CD8-positive, alpha-beta memory T cell (primary cell): ENCODE results near the gene ZBTB42. TPM values are rescaled to one million over a fixed set of nuclear protein-coding genes. Genes with fewer than 3 reads are reported as not detected.
A peak's percentile ranks its signal among the peaks of the same experiment; 100 is the strongest.

Experiments
- CTCF ChIA-PET: fragments of 350-600 bp; sonication (Branson Sonifier 250); formaldehyde crosslinking; loops from one replicate; lab custom pipeline; 2021; ENCODE audit warnings: antibody characterized with exemption; lab: Charles Lee
- POLR2A ChIA-PET: fragments of 350-600 bp; sonication (Branson Sonifier 250); formaldehyde crosslinking; loops from one replicate; lab custom pipeline; 2021; ENCODE audit warnings: antibody characterized with exemption; lab: Charles Lee
- DNase-seq, 5 donors: peaks; one replicate each; pipeline versions ENCODE4 v3.0.0 to v3.0.0-alpha.2; 2020 to 2022; ENCODE audit warnings: mixed read lengths in 1 of 5
- H3K27ac ChIP-seq: one replicate; pipeline ENCODE4 v1.7.0; 2013; ENCODE audit warnings: low read depth, mild to moderate bottlenecking, low read length, moderate library complexity
- H3K27me3 ChIP-seq: 2 replicates; pipeline ENCODE4 v1.7.0; 2013; ENCODE audit warnings: low read length, mild to moderate bottlenecking; ENCODE audit not compliant: insufficient read depth, poor library complexity, severe bottlenecking
- H3K36me3 ChIP-seq: 2 replicates; pipeline ENCODE4 v1.7.0; 2013; ENCODE audit warnings: mild to moderate bottlenecking, low read length, moderate library complexity; ENCODE audit not compliant: insufficient read depth
- H3K4me1 ChIP-seq: 2 replicates; pipeline ENCODE4 v1.7.0; 2013; ENCODE audit warnings: mild to moderate bottlenecking, low read length, moderate library complexity; ENCODE audit not compliant: insufficient read depth
- H3K4me3 ChIP-seq: 2 replicates; pipeline ENCODE4 v1.7.0; 2013; ENCODE audit warnings: mild to moderate bottlenecking, low read length
- H3K9me3 ChIP-seq: 2 replicates; pipeline ENCODE4 v1.7.0; 2013; ENCODE audit warnings: mild to moderate bottlenecking, low read length
- H3K27ac Mint-ChIP-seq, 8 donors: one replicate each; pipeline ENCODE4 v1.8.0; 2020 to 2021; ENCODE audit warnings: mixed read lengths in 8 of 8, mild to moderate bottlenecking in 6 of 8, inconsistent platforms in 3 of 8, moderate library complexity in 3 of 8
- H3K27me3 Mint-ChIP-seq, 2 donors: one replicate each; pipeline ENCODE4 v1.8.0; 2020 to 2021; ENCODE audit warnings: mixed read lengths in 2 of 2, mild to moderate bottlenecking in 1 of 2, moderate library complexity in 1 of 2
- H3K36me3 Mint-ChIP-seq, 3 donors: one replicate each; pipeline ENCODE4 v1.8.0; 2020 to 2021; ENCODE audit warnings: mixed read lengths in 3 of 3, inconsistent platforms in 1 of 3, mild to moderate bottlenecking in 1 of 3
- H3K4me1 Mint-ChIP-seq, 3 donors: one replicate each; pipeline ENCODE4 v1.8.0; 2020 to 2021; ENCODE audit warnings: mixed read lengths in 3 of 3, inconsistent platforms in 1 of 3, mild to moderate bottlenecking in 1 of 3
- H3K4me3 Mint-ChIP-seq, 7 donors: one replicate each; pipeline ENCODE4 v1.8.0; 2020 to 2021; ENCODE audit warnings: mixed read lengths in 7 of 7, mild to moderate bottlenecking in 6 of 7, moderate library complexity in 4 of 7, inconsistent platforms in 2 of 7
- H3K9me3 Mint-ChIP-seq, 5 donors: one replicate each; pipeline ENCODE4 v1.8.0; 2020 to 2022; ENCODE audit warnings: mixed read lengths in 5 of 5, mild to moderate bottlenecking in 3 of 5, moderate library complexity in 2 of 5, inconsistent platforms in 1 of 5
- polyA plus RNA-seq: library from polyadenylated mRNA; unstranded; fragments of 300-500 nt; fragmentation: Illumina TruSeq; gene quantifications from one replicate; pipeline ENCODE4 v1.2.3, GENCODE V29; 2021
- total RNA-seq, 2 experiments: library from RNA; stranded (reverse); gene quantifications; one replicate each; pipeline ENCODE4 v1.2.3, GENCODE V29; 2021

Gene ZBTB42
- 1 to 10 TPM; 3.3 to 3.5 TPM for total RNA-seq
- 2.7 TPM for polyA plus RNA-seq

GRCh38 chr14:104800771-104801519 is at the start of gene ZBTB42:
TSS of gene ZBTB42 (plus strand) at chr14:104801101. CDS start at chr14:104801198, 97 bp downstream.
- H3K27ac Mint-ChIP-seq: peak within 1 kb of the TSS; percentile 37 to 91 (median 84)

GRCh38 chr14:104751539-104752422 is 49.1 kb upstream of the ZBTB42 start:
- H3K9me3 Mint-ChIP-seq: no peaks in the 10 kb centered on the region
- DNase-seq: peak in 2 of 5 donors; percentile 13 to 67
- peak overlapping the region in 7 of 8 donors; percentile 54 to 92 (median 88) for H3K27ac Mint-ChIP-seq
- H3K4me3 Mint-ChIP-seq: peak overlapping the region; percentile 88 to 93 (median 92)
- POLR2A ChIA-PET: interaction anchor here (0.9 to 1.9 kb wide), 8 partner anchors 17 to 496 kb away, joined by 3 to 12 read pairs (median 4); partner anchors contain the start of genes BTBD6 and ZBTB42
- peaks cover 20% of the 10 kb centered on the region for H3K4me1 ChIP-seq
- peaks cover 0 to 29% (median 3%) of the 10 kb centered on the region in 3 donors for H3K36me3 Mint-ChIP-seq
- no peaks in the 10 kb centered on the region for H3K27me3 ChIP-seq
- no peaks in the 10 kb centered on the region for H3K9me3 ChIP-seq
- H3K36me3 ChIP-seq: peaks cover 4% of the 10 kb centered on the region
- H3K27ac ChIP-seq: peak overlapping the region; percentile 73
- peak overlapping the region; percentile 87 for H3K4me3 ChIP-seq
- peaks cover 22 to 47% (median 27%) of the 10 kb centered on the region in 3 donors for H3K4me1 Mint-ChIP-seq
- H3K27me3 Mint-ChIP-seq: no peaks in the 10 kb centered on the region
- CTCF ChIA-PET: interaction anchor here (0.7 to 3.4 kb wide), 8 partner anchors 9 to 780 kb away, joined by 3 to 16 read pairs (median 4); no protein-coding TSS in a partner anchor

More at GRCh38 chr14:104800771-104801519, at the start of gene ZBTB42:
- POLR2A ChIA-PET: interaction anchor here (0.7 to 1.9 kb wide), 7 partner anchors 9 to 184 kb away, joined by 3 to 11 read pairs (median 5); partner anchors contain the start of gene SIVA1
- CTCF ChIA-PET: interaction anchor here (0.9 to 2.3 kb wide), 6 partner anchors 8 to 32 kb away, joined by 3 to 15 read pairs (median 5); no protein-coding TSS in a partner anchor
- no peaks in the 10 kb centered on the region for H3K9me3 ChIP-seq
- H3K36me3 ChIP-seq: no peaks in the 10 kb centered on the region
- Mint-ChIP-seq H3K9me3 (no peaks in the 10 kb centered on the region), H3K4me3 (peak within 1 kb of the TSS; percentile 83 to 93 (median 86)), H3K36me3 (peaks cover 0 to 3% (median 0%) of the 10 kb centered on the region in 3 donors), H3K27me3 (no peaks in the 10 kb centered on the region), H3K4me1 (peaks cover 15 to 61% (median 23%) of the 10 kb centered on the region in 3 donors)
- H3K27me3 ChIP-seq: no peaks in the 10 kb centered on the region
- peak within 1 kb of the TSS; percentile 66 for H3K4me3 ChIP-seq
- peak; percentile 62 to 82 (median 72) for DNase-seq
- H3K27ac ChIP-seq: peak within 1 kb of the TSS; percentile 59
- peaks cover 28% of the 10 kb centered on the region for H3K4me1 ChIP-seq

- ChIA-PET POLR2A (interaction anchor here (0.7 to 1.9 kb wide), 10 partner anchors 10 to 562 kb away, joined by 3 to 12 read pairs (median 3); partner anchors contain the start of genes BTBD6, PACS2 and ZBTB42), CTCF (interaction anchor here (0.7 to 3.4 kb wide), 7 partner anchors 10 to 779 kb away, joined by 3 to 16 read pairs (median 4); no protein-coding TSS in a partner anchor)
- Mint-ChIP-seq H3K36me3 (peaks cover 0 to 35% (median 6%) of the 10 kb centered on the region in 3 donors), H3K4me3 (peak overlapping the region; percentile 88 to 93 (median 92)), H3K4me1 (peaks cover 26 to 53% (median 27%) of the 10 kb centered on the region in 3 donors), H3K9me3 (no peaks in the 10 kb centered on the region), H3K27ac (peak overlapping the region; percentile 85 to 96 (median 90)), H3K27me3 (no peaks in the 10 kb centered on the region)
- no peaks in the 10 kb centered on the region for H3K27me3 ChIP-seq
- DNase-seq: no peak
- peaks cover 4% of the 10 kb centered on the region for H3K36me3 ChIP-seq
- H3K27ac ChIP-seq: peak overlapping the region; percentile 73
- H3K4me3 ChIP-seq: peak overlapping the region; percentile 87
- H3K9me3 ChIP-seq: no peaks in the 10 kb centered on the region
- H3K4me1 ChIP-seq: peaks cover 20% of the 10 kb centered on the region
These were observed 48.5 kb upstream of the ZBTB42 start for GRCh38 chr14:104752423-104752734.

- Mint-ChIP-seq H3K9me3 (no peaks in the 10 kb centered on the region), H3K27me3 (no peaks in the 10 kb centered on the region), H3K27ac (peak within 1 kb of the TSS; percentile 86 to 97 (median 92)), H3K36me3 (peaks cover 0 to 41% (median 6%) of the 10 kb centered on the region in 3 donors), H3K4me3 (peak within 1 kb of the TSS; percentile 88 to 93 (median 92)), H3K4me1 (peaks cover 27 to 58% (median 28%) of the 10 kb centered on the region in 3 donors)
- Histone ChIP-seq H3K27ac (peak within 1 kb of the TSS; percentile 91), H3K4me1 (peaks cover 20% of the 10 kb centered on the region), H3K36me3 (peaks cover 4% of the 10 kb centered on the region), H3K27me3 (no peaks in the 10 kb centered on the region), H3K9me3 (no peaks in the 10 kb centered on the region), H3K4me3 (peak within 1 kb of the TSS; percentile 87)
- POLR2A ChIA-PET: interaction anchor here (0.6 to 1.9 kb wide), 11 partner anchors 10 to 562 kb away, joined by 3 to 12 read pairs (median 3); partner anchors contain the start of genes BTBD6, PACS2 and ZBTB42
- peak; percentile 98 to 99 (median 99) for DNase-seq
- CTCF ChIA-PET: interaction anchor here (0.7 to 3.4 kb wide), 7 partner anchors 11 to 778 kb away, joined by 3 to 16 read pairs (median 4); no protein-coding TSS in a partner anchor
These were observed 48.0 kb upstream of the ZBTB42 start, which contains the start of gene SIVA1 for GRCh38 chr14:104752735-104753527. TSS of gene SIVA1 (plus strand) at chr14:104753147. CDS start at chr14:104753202, 55 bp downstream.

- H3K36me3 Mint-ChIP-seq: peaks cover 0 to 47% (median 6%) of the 10 kb centered on the region in 3 donors
- peak in 1 of 5 donors; percentile 21 for DNase-seq
- H3K9me3 Mint-ChIP-seq: no peaks in the 10 kb centered on the region
- peak overlapping the region; percentile 86 to 97 (median 90) for H3K27ac Mint-ChIP-seq
- H3K27me3 Mint-ChIP-seq: no peaks in the 10 kb centered on the region
- CTCF ChIA-PET: interaction anchor here (0.7 to 3.4 kb wide), 5 partner anchors 11 to 73 kb away, joined by 3 to 16 read pairs (median 6); partner anchors contain the start of gene ADSS1
- Histone ChIP-seq H3K4me1 (peaks cover 20% of the 10 kb centered on the region), H3K27ac (peak overlapping the region; percentile 91), H3K27me3 (no peaks in the 10 kb centered on the region), H3K36me3 (peaks cover 4% of the 10 kb centered on the region), H3K9me3 (no peaks in the 10 kb centered on the region), H3K4me3 (peak overlapping the region; percentile 73)
- POLR2A ChIA-PET: interaction anchor here (0.6 to 1.9 kb wide), 5 partner anchors 42 to 561 kb away, joined by 3 to 12 read pairs (median 7); partner anchors contain the start of genes PACS2 and ZBTB42
- H3K4me3 Mint-ChIP-seq: peak overlapping the region; percentile 81 to 93 (median 90)
- peaks cover 27 to 58% (median 28%) of the 10 kb centered on the region in 3 donors for H3K4me1 Mint-ChIP-seq
These were observed 47.2 kb upstream of the ZBTB42 start for GRCh38 chr14:104753528-104754212.

GRCh38 chr14:104754213-104754851 is 46.6 kb upstream of the ZBTB42 start:
- peaks cover 20% of the 10 kb centered on the region for H3K4me1 ChIP-seq
- H3K9me3 ChIP-seq: no peaks in the 10 kb centered on the region
- Mint-ChIP-seq H3K9me3 (no peaks in the 10 kb centered on the region), H3K36me3 (peaks cover 0 to 53% (median 8%) of the 10 kb centered on the region in 3 donors), H3K4me1 (peaks cover 27 to 58% (median 28%) of the 10 kb centered on the region in 3 donors), H3K4me3 (peak overlapping the region; percentile 81 to 93 (median 90)), H3K27me3 (no peaks in the 10 kb centered on the region), H3K27ac (peak overlapping the region; percentile 86 to 97 (median 90))
- no peaks in the 10 kb centered on the region for H3K27me3 ChIP-seq
- H3K4me3 ChIP-seq: peak overlapping the region; percentile 73
- ChIA-PET POLR2A (no interaction called here), CTCF (interaction anchor here (0.7 to 3.4 kb wide), 5 partner anchors 12 to 72 kb away, joined by 3 to 16 read pairs (median 6); partner anchors contain the start of gene ADSS1)
- peaks cover 7% of the 10 kb centered on the region for H3K36me3 ChIP-seq
- peak overlapping the region; percentile 91 for H3K27ac ChIP-seq
- no peak for DNase-seq
